Pancreas (tissue), 10 donors: Measurements from ENCODE around the gene ABAT. TPM values are rescaled to one million over a fixed set of nuclear protein-coding genes. Genes with fewer than 3 reads are reported as not detected.

Experiments
- ATAC-seq, 4 donors: fragments of 200-7000 bp; cut with Tn5 transposase; one replicate each; pipeline versions ENCODE4 v1.8.0 to v1.9.1; 2020; ENCODE audit warnings: mild to moderate bottlenecking in 4 of 4, moderate library complexity in 4 of 4
- DNase-seq, 6 donors: peaks; one replicate each; pipeline ENCODE4 v3.0.0-alpha.2; 2020
- FAIRE-seq: peaks from 2 replicates; lab custom pipeline; 2012; peaks lifted over from hg19 to GRCh38; lab: Jason Lieb, UNC
- H3K27ac ChIP-seq, 4 donors: fragments of 200-600 bp; sonication (generic); 1 replicate in 3 of 4; 2 replicates in 1 of 4; pipeline versions ENCODE4 v1.5.0 to v1.8.0; 2020
- H3K27me3 ChIP-seq, 4 donors: fragments of 200-600 bp; one replicate each; pipeline ENCODE4 v1.8.0; 2021
- H3K36me3 ChIP-seq, 3 donors: fragments of 200-600 bp; sonication (generic) in 1 of 3; one replicate each; pipeline versions ENCODE4 v1.5.0 to v1.8.0; 2020 to 2021
- H3K4me1 ChIP-seq, 3 donors: fragments of 200-600 bp; one replicate each; pipeline ENCODE4 v1.8.0; 2021
- H3K4me3 ChIP-seq, 4 donors: fragments of 200-600 bp; sonication (generic) in 2 of 4; one replicate each; pipeline versions ENCODE4 v1.5.0 to v1.8.0; 2020 to 2021
- H3K9me3 ChIP-seq, 4 donors: fragments of 200-600 bp; one replicate each; pipeline ENCODE4 v1.8.0; 2021
- WGBS, 2 donors: extraction: QIAGEN DNeasy Blood & Tissue Kit; methylation state at CpG; one replicate each; pipeline ENCODE4 v1.1.7; 2013; 5-methylcytosine and 5-hydroxymethylcytosine counted together
- intact Hi-C, 3 donors: fragments of 100-400 bp; cut with DNase I; formaldehyde crosslinking; loops; one replicate each; pipeline versions ENCODE4 v1.11.1 to v1.14.2; 2022
- polyA plus RNA-seq, 2 donors: library from polyadenylated mRNA; stranded (reverse); fragments of 200-250 nt; gene quantifications; one replicate each; pipeline ENCODE4 v1.2.3, GENCODE V29; 2013
- total RNA-seq, 6 donors: library from RNA; stranded (reverse); fragmentation: NEBNext Ultra II Directional in 4 of 6; extraction: Animal tissue kit (Norgen Biotek cat#: 25700) in 4 of 6; gene quantifications; one replicate each; pipeline versions ENCODE4 v1.2.1 to v1.2.4, GENCODE V29; 2021 to 2023
- TF ChIP-seq, protein P1 (sequence below), 4 donors: fragments of 200-600 bp; sonication (generic) in 3 of 4; IDR thresholded peaks; one replicate each; pipeline versions ENCODE4 v1.5.0 to v1.8.0; 2021; ENCODE audit warnings: antibody characterized with exemption in 4 of 4
- donor health status: healthy with polysubstance abuse.
- donor health status: DM: no; HTN: no; CAD: no; lungs with moderate emphysema.
- donor health status: DM: no; HTN: no; CAD: no.
- donor health status: control.
- donor health status: control.
- donor health status: Bipolar disorder and iron deficiency.
- donor health status: DM: yes; HTN: yes; CAD: no.
- donor health status: DM: no; HTN: no; CAD: no.
- donor health status: DM: no; HTN: no; CAD: no.
- donor health status: DM: yes; HTN: yes; CAD: no.

Gene ABAT
- total and polyA plus RNA-seq, 8 donors = 21.5 to 50.2 (median 29.1) TPM

GRCh38 chr16:8775359-8775758 is 100.9 kb downstream of the ABAT start:
- no peak for FAIRE-seq
- TF ChIP-seq, protein P1, sequence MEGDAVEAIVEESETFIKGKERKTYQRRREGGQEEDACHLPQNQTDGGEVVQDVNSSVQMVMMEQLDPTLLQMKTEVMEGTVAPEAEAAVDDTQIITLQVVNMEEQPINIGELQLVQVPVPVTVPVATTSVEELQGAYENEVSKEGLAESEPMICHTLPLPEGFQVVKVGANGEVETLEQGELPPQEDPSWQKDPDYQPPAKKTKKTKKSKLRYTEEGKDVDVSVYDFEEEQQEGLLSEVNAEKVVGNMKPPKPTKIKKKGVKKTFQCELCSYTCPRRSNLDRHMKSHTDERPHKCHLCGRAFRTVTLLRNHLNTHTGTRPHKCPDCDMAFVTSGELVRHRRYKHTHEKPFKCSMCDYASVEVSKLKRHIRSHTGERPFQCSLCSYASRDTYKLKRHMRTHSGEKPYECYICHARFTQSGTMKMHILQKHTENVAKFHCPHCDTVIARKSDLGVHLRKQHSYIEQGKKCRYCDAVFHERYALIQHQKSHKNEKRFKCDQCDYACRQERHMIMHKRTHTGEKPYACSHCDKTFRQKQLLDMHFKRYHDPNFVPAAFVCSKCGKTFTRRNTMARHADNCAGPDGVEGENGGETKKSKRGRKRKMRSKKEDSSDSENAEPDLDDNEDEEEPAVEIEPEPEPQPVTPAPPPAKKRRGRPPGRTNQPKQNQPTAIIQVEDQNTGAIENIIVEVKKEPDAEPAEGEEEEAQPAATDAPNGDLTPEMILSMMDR (IDR thresholded peaks at IDR 0.05) = no peak
- intact Hi-C loops = no loop called here
- no peaks in the 10 kb centered on the region for H3K27me3 ChIP-seq
- no peak for ATAC-seq
- no peak overlapping the region for H3K4me3 ChIP-seq
- 88 to 96% methylated on average over 1 of the region's 1 CpG for WGBS, 2 donors
- peaks cover 0 to 53% (median 0%) of the 10 kb centered on the region in 3 donors for H3K36me3 ChIP-seq
- no peak overlapping the region for H3K27ac ChIP-seq
- no peaks in the 10 kb centered on the region for H3K4me1 ChIP-seq
- H3K9me3 ChIP-seq = no peaks in the 10 kb centered on the region
- DNase-seq = no peak

GRCh38 chr16:8776129-8776584 is 101.7 kb downstream of the ABAT start:
- no peaks in the 10 kb centered on the region for H3K4me1 ChIP-seq

GRCh38 chr16:8777217-8777616 is 102.8 kb downstream of the ABAT start:
- H3K36me3 ChIP-seq = peaks cover 0 to 50% (median 0%) of the 10 kb centered on the region in 3 donors
- WGBS, 2 donors = 86 to 91% methylated on average over 7 of the region's 7 CpGs
- intact Hi-C loops = no loop called here

More at GRCh38 chr16:8776129-8776584, 101.7 kb downstream of the ABAT start:
- no peaks in the 10 kb centered on the region for H3K9me3 ChIP-seq
- FAIRE-seq (no peak), ATAC-seq (no peak), DNase-seq (no peak)
- no peak overlapping the region for H3K27ac ChIP-seq
- no peak overlapping the region for H3K4me3 ChIP-seq
- WGBS, 2 donors = 85 to 86% methylated on average over 12 of the region's 12 CpGs
- intact Hi-C loops = no loop called here
- no peaks in the 10 kb centered on the region for H3K27me3 ChIP-seq
- peaks cover 0 to 53% (median 0%) of the 10 kb centered on the region in 3 donors for H3K36me3 ChIP-seq
- TF ChIP-seq, protein P1 (IDR thresholded peaks at IDR 0.05) = no peak

DNA sequence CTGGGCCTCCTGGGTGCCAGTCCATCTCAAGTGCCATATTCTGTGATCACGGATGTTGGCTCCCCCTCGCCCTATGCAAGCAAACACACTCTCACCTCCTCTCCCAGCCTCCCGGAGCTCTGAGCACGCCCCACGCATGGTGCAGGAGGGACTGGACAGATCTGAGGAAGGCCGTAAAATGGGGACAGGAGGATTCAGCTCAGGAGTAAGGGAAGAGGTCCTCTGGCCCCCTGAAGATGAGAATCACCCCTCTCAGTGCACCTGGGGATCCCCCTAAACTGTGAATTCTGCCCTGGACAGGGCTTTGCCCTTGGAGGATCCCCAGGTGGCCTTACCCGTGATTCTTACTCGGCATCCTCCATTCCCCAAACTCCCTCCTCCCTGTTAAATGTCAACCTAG is 107.4 kb downstream of the ABAT start:
- Histone ChIP-seq H3K4me1 (no peaks in the 10 kb centered on the region), H3K27ac (no peak overlapping the region), H3K27me3 (no peaks in the 10 kb centered on the region), H3K36me3 (peaks cover 0 to 23% (median 0%) of the 10 kb centered on the region in 3 donors), H3K4me3 (no peak overlapping the region), H3K9me3 (no peaks in the 10 kb centered on the region)
- 92 to 97% methylated on average over 8 of the region's 8 CpGs for WGBS, 2 donors
- DNase-seq (no peak), ATAC-seq (no peak), FAIRE-seq (no peak)
- TF ChIP-seq, protein P1 (IDR thresholded peaks at IDR 0.05) = no peak
- intact Hi-C loops = loop anchor here in 2 of 3 donors (10.0 kb wide), 2 partner anchors 117 to 217 kb away; no protein-coding TSS in a partner anchor

More at GRCh38 chr16:8777217-8777616, 102.8 kb downstream of the ABAT start:
- Histone ChIP-seq H3K4me1 (no peaks in the 10 kb centered on the region), H3K27me3 (no peaks in the 10 kb centered on the region), H3K9me3 (no peaks in the 10 kb centered on the region), H3K27ac (no peak overlapping the region), H3K4me3 (no peak overlapping the region)
- DNase-seq (no peak), FAIRE-seq (no peak), ATAC-seq (no peak)
- TF ChIP-seq, protein P1 (IDR thresholded peaks at IDR 0.05) = no peak

- WGBS, 2 donors = 76 to 80% methylated on average over 6 of the region's 6 CpGs
- no peak overlapping the region for H3K4me3 ChIP-seq
- no peaks in the 10 kb centered on the region for H3K27me3 ChIP-seq
- DNase-seq (no peak), FAIRE-seq (no peak), ATAC-seq (no peak)
- no peaks in the 10 kb centered on the region for H3K4me1 ChIP-seq
- peaks cover 0 to 17% (median 0%) of the 10 kb centered on the region in 3 donors for H3K36me3 ChIP-seq
- no peak overlapping the region for H3K27ac ChIP-seq
- TF ChIP-seq, protein P1 (IDR thresholded peaks at IDR 0.05) = no peak
- H3K9me3 ChIP-seq = no peaks in the 10 kb centered on the region
- intact Hi-C loops = loop anchor here in 2 of 3 donors (10.0 kb wide), 2 partner anchors 118 to 218 kb away; no protein-coding TSS in a partner anchor
These were observed 108.3 kb downstream of the ABAT start for GRCh38 chr16:8782673-8783072.
